H1 (cell line): ENCODE data around the gene PDE4D. TPM values are rescaled to one million over a fixed set of nuclear protein-coding genes. Genes with fewer than 3 reads are reported as not detected.

Experiments
- CTCF ChIA-PET: fragments of 300-600 bp; sonication (Branson Sonifier 250); formaldehyde crosslinking; loops from one replicate; lab custom pipeline; 2021; ENCODE audit not compliant: partially characterized antibody; lab: Charles Lee
- POLR2A ChIA-PET: fragments of 300-600 bp; sonication (Branson Sonifier 250); formaldehyde crosslinking; loops from one replicate; lab custom pipeline; 2021; ENCODE audit warnings: inconsistent platforms; ENCODE audit not compliant: partially characterized antibody; lab: Charles Lee
- DNase-seq, 2 experiments: peaks; one replicate each; pipeline versions ENCODE4 v3.0.0 to v3.0.0-alpha.2; 2010 to 2022; ENCODE audit warnings: low spot score in 2 of 2, low read depth in 1 of 2, mixed read lengths in 1 of 2
- FAIRE-seq: peaks from 2 replicates; lab custom pipeline; 2011; peaks lifted over from hg19 to GRCh38; lab: Jason Lieb, UNC
- H2AFZ ChIP-seq: 2 replicates; pipeline ENCODE4 v1.8.1; 2012; ENCODE audit warnings: low read length, inconsistent platforms
- H2AK5ac ChIP-seq: 2 replicates; pipeline ENCODE4 v1.6.1; 2013; ENCODE audit warnings: low read depth, low read length
- H2BK120ac ChIP-seq: replicated peaks from 2 replicates; pipeline ENCODE3; 2013; ENCODE audit warnings: low read depth, low read length, inconsistent platforms
- H2BK12ac ChIP-seq: 2 replicates; pipeline ENCODE4 v1.6.1; 2013; ENCODE audit warnings: low read depth, low read length
- H2BK15ac ChIP-seq: 2 replicates; pipeline ENCODE4 v1.6.1; 2013; ENCODE audit warnings: low read length
- H2BK20ac ChIP-seq: 2 replicates; pipeline ENCODE4 v1.6.1; 2013; ENCODE audit warnings: low read length
- H2BK5ac ChIP-seq: 2 replicates; pipeline ENCODE4 v1.6.1; 2013; ENCODE audit warnings: low read depth, low read length
- H3K14ac ChIP-seq: 2 replicates; pipeline ENCODE4 v1.6.1; 2013; ENCODE audit warnings: inconsistent platforms; ENCODE audit not compliant: insufficient read length
- H3K18ac ChIP-seq: 2 replicates; pipeline ENCODE4 v1.6.1; 2013; ENCODE audit warnings: low read length; ENCODE audit errors: extremely low read depth
- H3K23ac ChIP-seq: 2 replicates; pipeline ENCODE4 v1.6.1; 2013; ENCODE audit warnings: inconsistent platforms; ENCODE audit not compliant: insufficient read length
- H3K23me2 ChIP-seq: 2 replicates; pipeline ENCODE4 v1.6.1; 2013; ENCODE audit warnings: low read depth, low read length
- H3K27ac ChIP-seq: 2 replicates; pipeline ENCODE4 v1.6.1; 2011; ENCODE audit warnings: low read depth, low read length, inconsistent platforms
- H3K27me3 ChIP-seq, 4 experiments: replicated peaks in 1 of 4; 1 replicate in 1 of 4; 2 replicates in 3 of 4; pipeline versions ENCODE4 v1.6.1 to v1.8.1; 2011 to 2013; ENCODE audit warnings: low read length in 3 of 4, mild to moderate bottlenecking in 3 of 4, inconsistent platforms in 2 of 4, mixed read lengths in 2 of 4, moderate library complexity in 1 of 4; ENCODE audit not compliant: control insufficient read depth in 3 of 4, insufficient read depth in 3 of 4; ENCODE audit errors: extremely low read depth in 1 of 4
- H3K36me3 ChIP-seq, 4 experiments: 2 replicates each; pipeline versions ENCODE4 v1.6.1 to v1.8.1; 2011 to 2013; ENCODE audit warnings: mild to moderate bottlenecking in 4 of 4, low read length in 3 of 4, moderate library complexity in 2 of 4, control low read depth in 1 of 4, inconsistent platforms in 1 of 4; ENCODE audit not compliant: insufficient read depth in 4 of 4, control insufficient read depth in 2 of 4
- H3K4ac ChIP-seq: replicated peaks from 2 replicates; pipeline ENCODE3; 2013; ENCODE audit warnings: low read length, low read depth, mixed read lengths, inconsistent platforms; ENCODE audit not compliant: insufficient read length
- H3K4me1 ChIP-seq, 4 experiments: replicated peaks in 1 of 4; 1 replicate in 1 of 4; 2 replicates in 3 of 4; pipeline versions ENCODE4 v1.6.1 to v1.8.1; 2011 to 2013; ENCODE audit warnings: low read length in 3 of 4, inconsistent platforms in 2 of 4, mixed read lengths in 1 of 4; ENCODE audit not compliant: insufficient read depth in 4 of 4, control insufficient read depth in 3 of 4
- H3K4me2 ChIP-seq, 2 experiments: 2 replicates each; pipeline versions ENCODE4 v1.6.1 to v1.8.1; 2011 to 2013; ENCODE audit warnings: low read depth in 2 of 2, low read length in 2 of 2, control low read depth in 1 of 2, inconsistent platforms in 1 of 2, mild to moderate bottlenecking in 1 of 2; ENCODE audit not compliant: insufficient read depth in 1 of 2
- H3K4me3 ChIP-seq, 4 experiments: fragments of 200-600, 300-600 bp in 1 of 4; sonication (generic), shearing (Covaris generic), sonication (Bioruptor Twin) in 1 of 4; 2 replicates each; pipeline versions ENCODE4 v1.5.1 to v1.8.1; 2011 to 2016; ENCODE audit warnings: low read length in 4 of 4, low read depth in 3 of 4, control low read depth in 2 of 4, inconsistent platforms in 2 of 4, mild to moderate bottlenecking in 2 of 4, mixed read lengths in 1 of 4, moderate library complexity in 1 of 4; ENCODE audit not compliant: insufficient read depth in 2 of 4; ENCODE audit errors: extremely low read depth in 1 of 4
- H3K56ac ChIP-seq: replicated peaks from 2 replicates; pipeline ENCODE3; 2013; ENCODE audit warnings: low read depth, mild to moderate bottlenecking, mixed read lengths, low read length, inconsistent platforms; ENCODE audit not compliant: insufficient read length
- H3K79me1 ChIP-seq: 2 replicates; pipeline ENCODE4 v1.6.1; 2013; ENCODE audit warnings: low read depth, low read length, control low read depth
- H3K79me2 ChIP-seq, 2 experiments: 2 replicates each; pipeline versions ENCODE4 v1.6.1 to v1.8.1; 2012 to 2013; ENCODE audit warnings: low read length in 2 of 2, mild to moderate bottlenecking in 2 of 2, inconsistent platforms in 1 of 2; ENCODE audit not compliant: insufficient read depth in 2 of 2, control insufficient read depth in 1 of 2
- H3K9ac ChIP-seq, 4 experiments: replicated peaks in 1 of 4; 1 replicate in 1 of 4; 2 replicates in 3 of 4; pipeline versions ENCODE4 v1.6.1 to v1.8.1; 2011 to 2013; ENCODE audit warnings: low read depth in 3 of 4, low read length in 3 of 4, control low read depth in 2 of 4, mild to moderate bottlenecking in 2 of 4, moderate library complexity in 2 of 4, inconsistent platforms in 1 of 4; ENCODE audit errors: extremely low read depth in 1 of 4
- H3K9me3 ChIP-seq, 2 experiments: 2 replicates each; pipeline versions ENCODE4 v1.6.1 to v1.8.1; 2012 to 2013; ENCODE audit warnings: mild to moderate bottlenecking in 2 of 2, moderate library complexity in 2 of 2, control low read depth in 1 of 2, inconsistent platforms in 1 of 2, low read depth in 1 of 2, low read length in 1 of 2, mixed read lengths in 1 of 2; ENCODE audit not compliant: insufficient read depth in 2 of 2
- H4K20me1 ChIP-seq, 2 experiments: replicated peaks in 1 of 2; 2 replicates each; pipeline versions ENCODE3 to v1.8.1; 2011 to 2013; ENCODE audit warnings: inconsistent platforms in 2 of 2, low read length in 2 of 2, mild to moderate bottlenecking in 1 of 2; ENCODE audit not compliant: insufficient read depth in 2 of 2, control insufficient read depth in 1 of 2
- H4K5ac ChIP-seq: 2 replicates; pipeline ENCODE4 v1.6.1; 2013; ENCODE audit warnings: low read length, low read depth, mixed read lengths, inconsistent platforms; ENCODE audit not compliant: insufficient read length
- H4K8ac ChIP-seq: 2 replicates; pipeline ENCODE4 v1.8.0; 2013; ENCODE audit warnings: mild to moderate bottlenecking, moderate library complexity, low read length, inconsistent platforms; ENCODE audit not compliant: insufficient read depth; ENCODE audit errors: extremely low read depth
- H4K91ac ChIP-seq: replicated peaks from 2 replicates; pipeline ENCODE3; 2013; ENCODE audit warnings: low read length, mixed read lengths, inconsistent platforms; ENCODE audit not compliant: insufficient read length
- BACH1 ChIP-seq: IDR thresholded peaks from 2 replicates; pipeline ENCODE4 v1.6.1; 2012; ENCODE audit warnings: low read length, improper control_type of control experiment
- BCL11A ChIP-seq, 2 experiments: IDR thresholded peaks; one replicate each; pipeline ENCODE4 v1.6.1; 2011; ENCODE audit warnings: low read depth in 2 of 2, low read length in 2 of 2, mild to moderate bottlenecking in 2 of 2
- CTCF ChIP-seq, 3 experiments: IDR thresholded peaks; 1 replicate in 2 of 3; 2 replicates in 1 of 3; pipeline versions ENCODE4 v1.5.1 to v1.6.1; 2011; ENCODE audit warnings: low read length in 3 of 3, mild to moderate bottlenecking in 3 of 3, inconsistent platforms in 2 of 3, low read depth in 1 of 3, moderate library complexity in 1 of 3; ENCODE audit not compliant: insufficient read depth in 1 of 3; ENCODE audit errors: control extremely low read depth in 1 of 3
- HDAC2 ChIP-seq, 2 experiments: fragments of 300-600 bp in 1 of 2; sonication (generic) in 1 of 2; IDR thresholded peaks; 2 replicates each; pipeline ENCODE4 v1.6.1; 2011 to 2012; ENCODE audit warnings: low read depth in 2 of 2, low read length in 2 of 2, mild to moderate bottlenecking in 2 of 2, moderate library complexity in 2 of 2, borderline replicate concordance in 1 of 2, inconsistent platforms in 1 of 2
- JUN ChIP-seq: IDR thresholded peaks from 2 replicates; pipeline ENCODE4 v1.6.1; 2011; ENCODE audit warnings: low read depth, mild to moderate bottlenecking, improper control_type of control experiment, low read length
- KDM5A ChIP-seq: fragments of 200-600 bp; IDR thresholded peaks from 2 replicates; pipeline ENCODE4 v1.7.1; 2012; ENCODE audit warnings: mild to moderate bottlenecking, low read length, inconsistent platforms, mixed read lengths
- RAD21 ChIP-seq, 2 experiments: IDR thresholded peaks in 1 of 2; conservative IDR thresholded peaks in 1 of 2; 2 replicates each; pipeline ENCODE4 v1.6.1; 2011; ENCODE audit warnings: low read depth in 2 of 2, low read length in 2 of 2, improper control_type of control experiment in 1 of 2, inconsistent platforms in 1 of 2, mild to moderate bottlenecking in 1 of 2, moderate library complexity in 1 of 2
- SAP30 ChIP-seq: fragments of 300-600 bp; sonication (generic); IDR thresholded peaks from 2 replicates; pipeline ENCODE4 v1.7.1; 2012; ENCODE audit warnings: low read length, moderate library complexity, mild to moderate bottlenecking, inconsistent platforms; ENCODE audit not compliant: insufficient read depth, insufficient replicate concordance
- SP4 ChIP-seq: IDR thresholded peaks from 2 replicates; pipeline ENCODE4 v1.6.1; 2012; ENCODE audit warnings: low read length, inconsistent platforms
- WGBS, 2 experiments: shearing (Covaris generic) in 1 of 2; methylation state at CpG; one replicate each; pipeline versions ENCODE4 v1.1.6 to v1.1.7; 2013 to 2015; ENCODE audit warnings: low lambda C conversion rate in 2 of 2, mixed read lengths in 2 of 2, inconsistent platforms in 1 of 2, low coverage in 1 of 2, missing lambda C conversion rate in 1 of 2; ENCODE audit not compliant: insufficient replicate concordance in 2 of 2, insufficient coverage in 1 of 2, insufficient read length in 1 of 2; ENCODE audit errors: extremely low coverage in 1 of 2, missing lambda C conversion rate in 1 of 2; 5-methylcytosine and 5-hydroxymethylcytosine counted together
- polyA plus RNA-seq, 7 experiments: library from polyadenylated mRNA; depleted of rRNA in 3 of 7; stranded (reverse) in 5 of 7; unstranded in 2 of 7; fragments of >200 nt in 5 of 7; fragments of 200-250 nt in 2 of 7; gene quantifications; 1 replicate in 5 of 7; 2 replicates in 1 of 7; 4 replicates in 1 of 7; pipeline versions ENCODE4 v1.2.1 to v1.2.3, GENCODE V29; 2011 to 2013; ENCODE audit warnings: missing spikeins in 2 of 7, mixed read lengths in 2 of 7
- total RNA-seq: library from RNA; stranded (reverse); fragmentation: NEBNext Ultra II Directional; extraction: Animal tissue kit (Norgen Biotek cat#: 25700); gene quantifications from 2 replicates; pipeline ENCODE4 v1.2.1, GENCODE V29; 2021

PDE4D gene
- total and polyA plus RNA-seq, 2 of the 8 experiments (the other 6 are each of a cell fraction or from before 2014, with no cell fraction given), result 2.3 to 3.7 TPM

GRCh38 chr5:59367791-59368394 is 525.6 kb downstream of the PDE4D start:
- no peak overlapping the region for H3K18ac ChIP-seq
- no peaks in the 10 kb centered on the region for H4K20me1 ChIP-seq
- no peak overlapping the region for H2AK5ac ChIP-seq
- H3K9ac ChIP-seq, result no peak overlapping the region
- H4K91ac ChIP-seq, result no peak overlapping the region
- no peak overlapping the region for H2BK15ac ChIP-seq
- H4K5ac ChIP-seq, result no peak overlapping the region
- H3K4ac ChIP-seq, result no peak overlapping the region
- no peak overlapping the region for H2BK12ac ChIP-seq
- no peak for DNase-seq
- H3K23ac ChIP-seq, result no peak overlapping the region
- no peaks in the 10 kb centered on the region; the same call in 1 of the 2 replicates for H3K23me2 ChIP-seq
- no peaks in the 10 kb centered on the region for H3K9me3 ChIP-seq
- TF ChIP-seq SAP30 (no peak), BCL11A (IDR thresholded peaks at IDR 0.05; ENCODE audit: low read depth in 2 of 2, low read length in 2 of 2) (no peak), HDAC2 (IDR thresholded peaks at IDR 0.05; ENCODE audit: borderline replicate concordance in 1 of 2, low read depth in 2 of 2, low read length in 2 of 2) (no peak), SP4 (no peak), JUN (no peak), KDM5A (no peak), CTCF (IDR thresholded peaks at IDR 0.05; ENCODE audit: control extremely low read depth in 1 of 3, insufficient read depth in 1 of 3, low read depth in 1 of 3, low read length in 3 of 3) (peak; percentile 55 to 83 (median 77)), RAD21 (IDR thresholded peaks at IDR 0.05 in 1 of 2, conservative IDR thresholded peaks at IDR 0.05 in 1 of 2; ENCODE audit: low read depth in 2 of 2, low read length in 2 of 2) (peak; percentile 78 to 79), BACH1 (no peak)
- 0 out of 2 replicates have a peak overlapping the region, but pooled peaks have one; percentile 80 for H2AFZ ChIP-seq
- no peak overlapping the region for H2BK5ac ChIP-seq
- peak; percentile 86 for FAIRE-seq
- H3K4me2 ChIP-seq, result no peak overlapping the region
- H3K4me3 ChIP-seq, result no peak overlapping the region
- H3K27ac ChIP-seq, result no peak overlapping the region
- H3K79me2 ChIP-seq, result no peaks in the 10 kb centered on the region
- no peaks in the 10 kb centered on the region for H3K79me1 ChIP-seq
- POLR2A ChIA-PET, result interaction anchor here (0.9 kb wide), 1 partner anchor 10 kb away, joined by 3 read pairs; no protein-coding TSS in a partner anchor
- H3K4me1 ChIP-seq, result peaks cover 0 to 3% (median 0%) of the 10 kb centered on the region in 4 experiments; a peak in 1 of 7 replicates
- WGBS, 2 experiments, result 18% methylated on average over 7 of the region's 7 CpGs; no CpG with 5 or more reads in 1 of the 2 experiments
- no peaks in the 10 kb centered on the region for H3K27me3 ChIP-seq
- CTCF ChIA-PET, result interaction anchor here (0.7 to 5.7 kb wide), 27 partner anchors 8 to 432 kb away, joined by 3 to 45 read pairs (median 4); no protein-coding TSS in a partner anchor
- no peak overlapping the region for H3K56ac ChIP-seq
- H3K14ac ChIP-seq, result no peak overlapping the region
- no peak overlapping the region for H2BK120ac ChIP-seq
- no peak overlapping the region for H2BK20ac ChIP-seq
- H4K8ac ChIP-seq, result no peak overlapping the region
- no peaks in the 10 kb centered on the region for H3K36me3 ChIP-seq
